ENCODE measurements around the gene PGRMC2. TPM values are rescaled to one million over a fixed set of nuclear protein-coding genes. Genes with fewer than 3 reads are reported as not detected.
"Not testable (repeated sequence)": the region's sequence is repeated elsewhere in the genome, so short reads cannot be mapped to it uniquely, and the experiment has no call there.

PGRMC2 gene
- total RNA-seq, 6 experiments from 2014 or later, result 116 to 185 (median 129) TPM

- no peak for TF ChIP-seq CTCF (IDR thresholded peaks at IDR 0.05)
- H3K4me3 Mint-ChIP-seq, result no peak overlapping the region
- peaks cover 22% of the 10 kb centered on the region for H3K36me3 Mint-ChIP-seq (ENCODE audit: low read depth)
- DNase-seq, result no peak
- H3K27ac Mint-ChIP-seq, result no peak overlapping the region
- peaks cover 14% of the 10 kb centered on the region for H3K4me1 Mint-ChIP-seq (ENCODE audit: low read depth)
- H3K27me3 Mint-ChIP-seq (ENCODE audit: insufficient read depth), result no peaks in the 10 kb centered on the region
- peaks cover 18% of the 10 kb centered on the region for H3K9me3 Mint-ChIP-seq
These were observed 31.7 kb downstream of the PGRMC2 start for GRCh38 chr4:128255906-128256305.

DNA sequence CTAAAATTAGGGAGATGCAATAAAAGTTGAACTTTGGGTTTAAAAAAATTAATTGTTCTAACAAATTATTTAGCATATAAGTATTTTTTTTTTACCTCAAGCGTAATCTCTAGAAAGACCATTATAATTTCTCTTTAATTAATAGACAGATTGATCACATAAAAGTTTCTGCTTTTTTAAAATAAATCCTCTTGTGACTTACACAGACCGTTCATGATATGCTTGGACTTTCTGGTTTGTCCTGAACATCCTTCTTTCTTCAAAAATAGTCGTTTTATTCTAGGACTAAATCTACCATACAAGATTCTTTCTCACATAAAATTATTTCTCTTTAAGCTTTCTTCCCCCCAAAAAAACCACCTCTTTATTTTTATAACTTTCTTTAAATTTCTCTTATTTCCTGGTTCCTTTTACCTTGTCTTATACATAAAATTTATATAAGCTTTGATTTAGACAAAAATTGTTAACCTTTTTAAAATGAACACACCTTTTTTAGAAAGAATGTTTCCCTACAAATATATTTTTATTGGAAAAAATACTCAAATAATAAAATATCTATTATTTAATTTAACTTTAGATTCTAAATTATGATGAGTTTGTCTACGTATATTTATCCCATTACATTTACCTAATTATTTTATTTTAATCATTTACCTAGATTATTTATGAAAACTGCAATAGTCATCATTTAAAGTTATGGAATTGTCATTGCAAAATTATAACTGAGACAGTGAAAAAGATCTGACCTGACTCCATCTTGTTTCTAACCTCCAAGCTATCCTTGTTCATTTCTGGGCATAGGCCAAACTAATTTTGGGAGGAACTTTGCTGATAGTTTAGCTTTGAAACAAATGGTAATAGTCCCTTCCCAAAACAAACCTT, 37.6 kb downstream of the PGRMC2 start:
- H3K36me3 Mint-ChIP-seq (ENCODE audit: low read depth), result peaks cover 52% of the 10 kb centered on the region
- TF ChIP-seq CTCF (IDR thresholded peaks at IDR 0.05), result no peak
- H3K27ac Mint-ChIP-seq, result no peak overlapping the region
- H3K4me1 Mint-ChIP-seq (ENCODE audit: low read depth), result no peaks in the 10 kb centered on the region
- peaks cover 53% of the 10 kb centered on the region for H3K9me3 Mint-ChIP-seq
- no peaks in the 10 kb centered on the region for H3K27me3 Mint-ChIP-seq (ENCODE audit: insufficient read depth)
- no peak overlapping the region for H3K4me3 Mint-ChIP-seq
- no peak for DNase-seq

GRCh38 chr4:128247906-128248305, 39.7 kb downstream of the PGRMC2 start:
- no peak for TF ChIP-seq CTCF (IDR thresholded peaks at IDR 0.05)
- Mint-ChIP-seq H3K36me3 (ENCODE audit: low read depth) (peaks cover 45% of the 10 kb centered on the region), H3K4me3 (no peak overlapping the region), H3K9me3 (peaks cover 53% of the 10 kb centered on the region), H3K4me1 (ENCODE audit: low read depth) (peaks cover 17% of the 10 kb centered on the region), H3K27me3 (ENCODE audit: insufficient read depth) (no peaks in the 10 kb centered on the region), H3K27ac (no peak overlapping the region)
- DNase-seq, result no peak

GRCh38 chr4:128245391-128245790, 42.2 kb downstream of the PGRMC2 start:
- Mint-ChIP-seq H3K9me3 (peaks cover 44% of the 10 kb centered on the region), H3K4me1 (ENCODE audit: low read depth) (peaks cover 42% of the 10 kb centered on the region), H3K36me3 (ENCODE audit: low read depth) (peaks cover 41% of the 10 kb centered on the region)
- not testable (repeated sequence) for H3K4me3 Mint-ChIP-seq; DNase-seq; H3K27ac Mint-ChIP-seq; H3K27me3 Mint-ChIP-seq (ENCODE audit: insufficient read depth)

- Mint-ChIP-seq H3K9me3 (peaks cover 35% of the 10 kb centered on the region), H3K4me1 (ENCODE audit: low read depth) (peaks cover 47% of the 10 kb centered on the region), H3K4me3 (no peak overlapping the region), H3K27me3 (ENCODE audit: insufficient read depth) (no peaks in the 10 kb centered on the region), H3K36me3 (ENCODE audit: low read depth) (peaks cover 32% of the 10 kb centered on the region), H3K27ac (peak overlapping the region; percentile 14; the same call in 1 of the 2 replicates)
- peak; percentile 44 for DNase-seq
- no peak for TF ChIP-seq CTCF (IDR thresholded peaks at IDR 0.05)
These were observed 43.2 kb downstream of the PGRMC2 start for GRCh38 chr4:128244379-128244778.

DNA sequence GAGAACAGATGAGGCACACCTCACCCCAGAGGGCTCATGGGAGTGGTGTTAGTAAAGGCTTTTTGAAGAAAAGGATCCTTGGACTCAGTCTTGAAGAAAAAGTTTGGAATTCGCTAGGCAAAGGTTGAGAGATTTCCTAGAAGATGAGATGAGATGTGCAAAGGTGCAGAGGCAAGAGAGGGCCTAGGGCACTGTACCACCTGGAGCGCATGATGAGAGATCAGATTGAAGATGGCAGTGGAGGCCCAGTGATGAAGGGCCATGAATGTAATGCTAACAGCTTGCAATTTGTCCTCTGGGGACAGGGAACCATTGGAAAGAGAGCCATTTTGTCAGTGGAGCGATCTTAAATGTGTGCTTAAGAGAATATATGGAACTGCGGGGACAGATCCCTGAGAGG, 45.0 kb downstream of the PGRMC2 start:
- Mint-ChIP-seq H3K9me3 (peaks cover 20% of the 10 kb centered on the region), H3K4me3 (no peak overlapping the region), H3K4me1 (ENCODE audit: low read depth) (peaks cover 47% of the 10 kb centered on the region), H3K27ac (peak overlapping the region; percentile 95), H3K27me3 (ENCODE audit: insufficient read depth) (no peaks in the 10 kb centered on the region; the same call in 1 of the 2 replicates), H3K36me3 (ENCODE audit: low read depth) (peaks cover 28% of the 10 kb centered on the region)
- TF ChIP-seq CTCF (IDR thresholded peaks at IDR 0.05), result no peak
- no peak for DNase-seq
